DND-41 (cell line): Measurements from ENCODE around the gene CARNS1.

Experiments used
- ATAC-seq: fragments of 200-7000 bp; cut with Tn5 transposase; 3 replicates; pipeline ENCODE4 v1.9.1; 2021; ENCODE audit warnings: low read depth; ENCODE audit not compliant: insufficient read depth
- DNase-seq: peaks from one replicate; pipeline ENCODE4 v3.0.0-alpha.2; 2020
- H2AFZ ChIP-seq: 2 replicates; pipeline ENCODE4 v1.6.0; 2012; ENCODE audit warnings: low read depth, low read length
- H3K27ac ChIP-seq: 2 replicates; pipeline ENCODE4 v1.5.1; 2012; ENCODE audit warnings: low read length, inconsistent platforms
- H3K27me3 ChIP-seq: fragments of 200-600 bp; sonication (generic); 2 replicates; pipeline ENCODE4 v1.6.0; 2012; ENCODE audit warnings: low read length, mild to moderate bottlenecking, inconsistent platforms; ENCODE audit not compliant: insufficient read depth, poor library complexity
- H3K36me3 ChIP-seq: 2 replicates; pipeline ENCODE4 v1.5.1; 2012; ENCODE audit warnings: low read length, inconsistent platforms; ENCODE audit not compliant: insufficient read depth
- H3K4me1 ChIP-seq: 2 replicates; pipeline ENCODE4 v1.5.1; 2012; ENCODE audit warnings: mild to moderate bottlenecking, low read length; ENCODE audit not compliant: insufficient read depth
- H3K4me2 ChIP-seq: 2 replicates; pipeline ENCODE4 v1.6.0; 2012; ENCODE audit warnings: mild to moderate bottlenecking, moderate library complexity, low read length, inconsistent platforms; ENCODE audit not compliant: insufficient read depth
- H3K4me3 ChIP-seq, 2 experiments: fragments of 200-600 bp in 1 of 2; shearing (Covaris generic) in 1 of 2; 2 replicates each; pipeline ENCODE4 v1.5.1; 2012 to 2016; ENCODE audit warnings: inconsistent platforms in 2 of 2, low read length in 2 of 2, mild to moderate bottlenecking in 2 of 2, low read depth in 1 of 2, moderate library complexity in 1 of 2
- H3K79me2 ChIP-seq: 2 replicates; pipeline ENCODE4 v1.6.0; 2012; ENCODE audit warnings: low read length, inconsistent platforms; ENCODE audit not compliant: insufficient read depth
- H3K9ac ChIP-seq: 2 replicates; pipeline ENCODE4 v1.6.0; 2012; ENCODE audit warnings: low read depth, mild to moderate bottlenecking, inconsistent platforms, low read length, moderate library complexity
- H3K9me3 ChIP-seq: 2 replicates; pipeline ENCODE4 v1.5.1; 2012; ENCODE audit warnings: low read length, moderate library complexity, mild to moderate bottlenecking, inconsistent platforms; ENCODE audit not compliant: insufficient read depth, severe bottlenecking
- H4K20me1 ChIP-seq: 2 replicates; pipeline ENCODE4 v1.6.0; 2012; ENCODE audit warnings: low read length; ENCODE audit not compliant: insufficient read depth
- CTCF ChIP-seq: IDR thresholded peaks from 2 replicates; pipeline ENCODE4 v1.5.1; 2012; ENCODE audit warnings: borderline replicate concordance, low read length, moderate library complexity, mild to moderate bottlenecking; ENCODE audit not compliant: poor library complexity, severe bottlenecking; ENCODE audit errors: extremely low read depth
- EZH2 ChIP-seq: IDR thresholded peaks from 3 replicates; pipeline ENCODE4 v1.6.1; 2012; ENCODE audit warnings: borderline replicate concordance, low read depth, mild to moderate bottlenecking, moderate library complexity, low read length, inconsistent platforms; ENCODE audit not compliant: severe bottlenecking

CARNS1 gene

GRCh38 chr11:67395555-67396258, 19.8 kb upstream of the CARNS1 start:
- H4K20me1 ChIP-seq, result peaks cover 69% of the 10 kb centered on the region
- H3K4me2 ChIP-seq, result 0 out of 2 replicates have a peak overlapping the region, but pooled peaks have one; percentile 37

GRCh38 chr11:67396259-67396581, 19.3 kb upstream of the CARNS1 start:
- Histone ChIP-seq H3K9ac (0 out of 2 replicates have a peak overlapping the region, but pooled peaks have one; percentile 12), H3K4me2 (peak overlapping the region; percentile 37; the same call in 1 of the 2 replicates), H3K27me3 (no peaks in the 10 kb centered on the region), H3K4me3 (no peak overlapping the region), H3K36me3 (peaks cover 77% of the 10 kb centered on the region), H3K27ac (peak overlapping the region; percentile 58; the same call in 1 of the 2 replicates), H4K20me1 (peaks cover 74% of the 10 kb centered on the region), H2AFZ (no peak overlapping the region), H3K4me1 (peaks cover 81% of the 10 kb centered on the region), H3K79me2 (peaks cover 86% of the 10 kb centered on the region), H3K9me3 (no peaks in the 10 kb centered on the region)
- DNase-seq, result no peak
- no peak for ATAC-seq
- TF ChIP-seq CTCF (no peak), EZH2 (no peak)

More at GRCh38 chr11:67395555-67396258, 19.8 kb upstream of the CARNS1 start:
- Histone ChIP-seq H3K4me3 (no peak overlapping the region), H3K9me3 (no peaks in the 10 kb centered on the region), H3K36me3 (peaks cover 74% of the 10 kb centered on the region), H2AFZ (no peak overlapping the region), H3K27me3 (no peaks in the 10 kb centered on the region), H3K79me2 (peaks cover 86% of the 10 kb centered on the region), H3K4me1 (peaks cover 83% of the 10 kb centered on the region), H3K27ac (peak overlapping the region; percentile 58; the same call in 1 of the 2 replicates), H3K9ac (0 out of 2 replicates have a peak overlapping the region, but pooled peaks have one; percentile 12)
- TF ChIP-seq EZH2 (no peak), CTCF (no peak)
- no peak for ATAC-seq
- DNase-seq, result no peak

- no peak overlapping the region for H2AFZ ChIP-seq
- no peaks in the 10 kb centered on the region for H3K9me3 ChIP-seq
- H3K27ac ChIP-seq, result peak overlapping the region; percentile 58; the same call in 1 of the 2 replicates
- H4K20me1 ChIP-seq, result peaks cover 75% of the 10 kb centered on the region
- H3K4me3 ChIP-seq, result no peak overlapping the region
- H3K4me2 ChIP-seq, result peak overlapping the region; percentile 37
- H3K36me3 ChIP-seq, result peaks cover 78% of the 10 kb centered on the region
- peaks cover 78% of the 10 kb centered on the region for H3K4me1 ChIP-seq
- ATAC-seq (no peak), DNase-seq (peak; percentile 23)
- no peaks in the 10 kb centered on the region for H3K27me3 ChIP-seq
- H3K79me2 ChIP-seq, result peaks cover 86% of the 10 kb centered on the region
- no peak for TF ChIP-seq EZH2
- TF ChIP-seq CTCF, result no peak
- peak overlapping the region; percentile 12; the same call in 1 of the 2 replicates for H3K9ac ChIP-seq
Measured at GRCh38 chr11:67396587-67397389, 18.7 kb upstream of the CARNS1 start.
